HCT116 (cell line): Measurements from ENCODE around the gene NRBP1. TPM values are rescaled to one million over a fixed set of nuclear protein-coding genes. Genes with fewer than 3 reads are reported as not detected.
"Not testable (repeated sequence)": the region's sequence is repeated elsewhere in the genome, so short reads cannot be mapped to it uniquely, and the experiment has no call there.

Experiments
- ATAC-seq: fragments of 200-7000 bp; cut with Tn5 transposase; 2 replicates; pipeline ENCODE4 v1.9.1; 2020; ENCODE audit warnings: mild to moderate bottlenecking, moderate library complexity
- BruUV-seq: library from RNA; stranded (reverse); fragments of 400-500 nt; replicated peaks from 2 replicates; lab custom pipeline; 2021; lab: Mats Ljungman, UMichigan
- CTCF ChIA-PET: fragments of 300-600 bp; sonication (Branson Sonifier 250); formaldehyde crosslinking; loops from one replicate; lab custom pipeline; 2021; ENCODE audit warnings: antibody characterized with exemption; lab: Charles Lee
- POLR2A ChIA-PET: fragments of 300-600, 350-600 bp; sonication (Branson Sonifier 250); formaldehyde crosslinking; loops from one replicate; lab custom pipeline; 2021; ENCODE audit warnings: antibody characterized with exemption; lab: Charles Lee
- RAD21 ChIA-PET, 2 experiments: fragments of 300-600 bp; sonication (Branson Sonifier 250); formaldehyde crosslinking; loops; one replicate each; lab custom pipeline; 2023; ENCODE audit warnings: low total read pairs in 2 of 2; ENCODE audit not compliant: uncharacterized antibody in 2 of 2, unreplicated experiment in 2 of 2, low non-redundant PET in 1 of 2; lab: Charles Lee
- DNase-seq: peaks from one replicate; pipeline ENCODE4 v3.0.0-alpha.2; 2010; ENCODE audit warnings: low read depth, low spot score
- H2AFZ ChIP-seq: fragments of 200-600 bp; shearing (Covaris generic), sonication (generic); 2 replicates; pipeline ENCODE4 v1.6.1; 2017; ENCODE audit warnings: low read depth, mixed run types, mixed read lengths, antibody characterized with exemption, low read length; ENCODE audit not compliant: poor library complexity, severe bottlenecking
- H3K27ac ChIP-seq: 2 replicates; pipeline ENCODE4 v1.5.1; 2012; ENCODE audit warnings: low read depth, low read length
- H3K27me3 ChIP-seq: fragments of 200-600 bp; sonication (generic); 2 replicates; pipeline ENCODE4 v1.6.1; 2016; ENCODE audit warnings: mixed run types, low read length, mixed read lengths; ENCODE audit not compliant: insufficient read depth
- H3K36me3 ChIP-seq, 2 experiments: fragments of 200-500 bp in 1 of 2; fragments of 200-600 bp in 1 of 2; sonication (Bioruptor generic) in 1 of 2; sonication (generic) in 1 of 2; 2 replicates each; pipeline versions ENCODE4 v1.5.1 to v1.6.1; 2014 to 2016; ENCODE audit warnings: low read length in 2 of 2, inconsistent platforms in 1 of 2, mixed read lengths in 1 of 2, mixed run types in 1 of 2; ENCODE audit not compliant: insufficient read depth in 2 of 2, control insufficient read depth in 1 of 2
- H3K4me1 ChIP-seq, 2 experiments: fragments of 200-600 bp in 1 of 2; sonication (generic) in 1 of 2; 2 replicates each; pipeline versions ENCODE4 v1.5.1 to v1.6.1; 2012 to 2017; ENCODE audit warnings: low read length in 2 of 2, inconsistent platforms in 1 of 2, mild to moderate bottlenecking in 1 of 2, mixed read lengths in 1 of 2, mixed run types in 1 of 2, moderate library complexity in 1 of 2; ENCODE audit not compliant: insufficient read depth in 2 of 2, control insufficient read depth in 1 of 2
- H3K4me2 ChIP-seq: fragments of 200-600 bp; sonication (generic); 2 replicates; pipeline ENCODE4 v1.6.1; 2017; ENCODE audit warnings: mixed run types, low read length, mixed read lengths
- H3K4me3 ChIP-seq, 2 experiments: fragments of 200-600 bp in 1 of 2; sonication (generic) in 1 of 2; replicated peaks in 1 of 2; 2 replicates each; pipeline ENCODE4 v1.5.1; 2011 to 2016; ENCODE audit warnings: low read length in 2 of 2, control low read depth in 1 of 2, low read depth in 1 of 2, mild to moderate bottlenecking in 1 of 2, mixed read lengths in 1 of 2, mixed run types in 1 of 2
- H3K79me2 ChIP-seq: fragments of 200-600 bp; sonication (generic); 2 replicates; pipeline ENCODE4 v1.6.1; 2017; ENCODE audit warnings: mild to moderate bottlenecking, mixed run types, low read length, moderate library complexity, mixed read lengths; ENCODE audit not compliant: insufficient read depth
- H3K9ac ChIP-seq: fragments of 200-600 bp; sonication (generic); 2 replicates; pipeline ENCODE4 v1.6.1; 2016; ENCODE audit warnings: low read length, mixed read lengths
- H3K9me2 ChIP-seq: fragments of 200-600 bp; sonication (generic), shearing (Covaris generic); 2 replicates; pipeline ENCODE4 v1.6.1; 2017; ENCODE audit warnings: mixed run types, mild to moderate bottlenecking, moderate library complexity; ENCODE audit not compliant: insufficient read depth
- H3K9me3 ChIP-seq, 2 experiments: fragments of 200-500 bp in 1 of 2; fragments of 200-600 bp in 1 of 2; sonication (Bioruptor generic) in 1 of 2; sonication (generic) in 1 of 2; 2 replicates each; pipeline ENCODE4 v1.6.1; 2014 to 2017; ENCODE audit warnings: low read length in 2 of 2, mixed read lengths in 2 of 2, inconsistent platforms in 1 of 2, low read depth in 1 of 2, mild to moderate bottlenecking in 1 of 2, mixed run types in 1 of 2, moderate library complexity in 1 of 2; ENCODE audit not compliant: control insufficient read depth in 1 of 2, insufficient read depth in 1 of 2
- H4K20me1 ChIP-seq: fragments of 200-600 bp; sonication (generic), shearing (Covaris generic); 2 replicates; pipeline ENCODE4 v1.6.1; 2017; ENCODE audit warnings: mixed run types, mild to moderate bottlenecking, moderate library complexity; ENCODE audit not compliant: insufficient read depth
- ATF3 ChIP-seq: IDR thresholded peaks from 2 replicates; pipeline ENCODE4 v1.6.1; 2012
- TCF7L2 ChIP-seq: IDR thresholded peaks from 2 replicates; pipeline ENCODE4 v1.7.0; 2011; ENCODE audit warnings: borderline replicate concordance, inconsistent platforms; ENCODE audit not compliant: insufficient read depth, insufficient read length; ENCODE audit errors: extremely low read depth
- ZFX ChIP-seq: fragments of 450-650 bp; IDR thresholded peaks from 2 replicates; pipeline ENCODE4 v1.6.1; 2017
- intact Hi-C: fragments of 100-400 bp; cut with micrococcal nuclease; formaldehyde crosslinking; loops from 2 replicates; pipeline ENCODE4 v1.10.0; 2022
- total RNA-seq: library from RNA; stranded (reverse); gene quantifications from one replicate; pipeline ENCODE4 v1.2.1, GENCODE V29; 2021; ENCODE audit not compliant: unreplicated experiment

The NRBP1 gene
- total RNA-seq, 1 experiment from 2014 or later: 79.1 TPM

- H3K4me3 ChIP-seq, H3K4me2 ChIP-seq, H2AFZ ChIP-seq, POLR2A ChIA-PET, H3K27ac ChIP-seq, RAD21 ChIA-PET, H4K20me1 ChIP-seq, H3K9ac ChIP-seq, H3K9me3 ChIP-seq, H3K27me3 ChIP-seq, CTCF ChIA-PET, BruUV-seq, H3K9me2 ChIP-seq, DNase-seq, H3K36me3 ChIP-seq, ATAC-seq: not testable (repeated sequence)
- peaks cover 10% of the 10 kb centered on the region for H3K79me2 ChIP-seq
- H3K4me1 ChIP-seq: peaks cover 12 to 21% of the 10 kb centered on the region in 2 experiments
- intact Hi-C loops: loop anchor here (10.0 kb wide), 1 partner anchor 160 kb away; the partner anchor contains the start of gene ZNF512
Measured at GRCh38 chr2:27425039-27425438, 3.4 kb upstream of the NRBP1 start.

GRCh38 chr2:27427863-27428212, 593 bp upstream of the NRBP1 start:
- BruUV-seq: no TSS peak

More at GRCh38 chr2:27427863-27428212, 593 bp upstream of the NRBP1 start:
- no peaks in the 10 kb centered on the region for H3K9me3 ChIP-seq
- CTCF ChIA-PET: no interaction called here
- H2AFZ ChIP-seq: peak overlapping the region; percentile 82
- H3K27ac ChIP-seq: peak overlapping the region; percentile 93
- intact Hi-C loops: loop anchor here (2.0 to 10.0 kb wide), 2 partner anchors 19 to 157 kb away; partner anchors contain the start of genes PPM1G and ZNF512
- RAD21 ChIA-PET: interaction anchor here in 1 of 2 experiments (1.1 kb wide), 1 partner anchor 18 kb away, joined by 4 read pairs; the partner anchor contains the start of gene PPM1G
- TF ChIP-seq ZFX (no peak), ATF3 (no peak), TCF7L2 (no peak)
- peak overlapping the region; percentile 91 for H3K9ac ChIP-seq
- peaks cover 22 to 36% of the 10 kb centered on the region in 2 experiments for H3K4me1 ChIP-seq
- DNase-seq: no peak
- peaks cover 38% of the 10 kb centered on the region for H3K79me2 ChIP-seq
- no peaks in the 10 kb centered on the region for H3K27me3 ChIP-seq
- no peaks in the 10 kb centered on the region for H3K36me3 ChIP-seq
- H3K4me2 ChIP-seq: peak overlapping the region; percentile 86
- peak overlapping the region; percentile 83 to 92 for H3K4me3 ChIP-seq
- H3K9me2 ChIP-seq: no peaks in the 10 kb centered on the region
- ATAC-seq: no peak
- POLR2A ChIA-PET: interaction anchor here (1.0 to 2.7 kb wide), 2 partner anchors 14 to 18 kb away, joined by 3 to 22 read pairs; partner anchors contain the start of gene PPM1G
- no peaks in the 10 kb centered on the region for H4K20me1 ChIP-seq
